H1 (cell line): Measurements from ENCODE around the gene TPH2. TPM values are rescaled to one million over a fixed set of nuclear protein-coding genes. Genes with fewer than 3 reads are reported as not detected.

ENCODE experiments used
- CTCF ChIA-PET: fragments of 300-600 bp; sonication (Branson Sonifier 250); formaldehyde crosslinking; loops from one replicate; lab custom pipeline; 2021; ENCODE audit not compliant: partially characterized antibody; lab: Charles Lee
- POLR2A ChIA-PET: fragments of 300-600 bp; sonication (Branson Sonifier 250); formaldehyde crosslinking; loops from one replicate; lab custom pipeline; 2021; ENCODE audit warnings: inconsistent platforms; ENCODE audit not compliant: partially characterized antibody; lab: Charles Lee
- DNase-seq, 2 experiments: peaks; one replicate each; pipeline versions ENCODE4 v3.0.0 to v3.0.0-alpha.2; 2010 to 2022; ENCODE audit warnings: low spot score in 2 of 2, low read depth in 1 of 2, mixed read lengths in 1 of 2
- FAIRE-seq: peaks from 2 replicates; lab custom pipeline; 2011; peaks lifted over from hg19 to GRCh38; lab: Jason Lieb, UNC
- H2AFZ ChIP-seq: 2 replicates; pipeline ENCODE4 v1.8.1; 2012; ENCODE audit warnings: low read length, inconsistent platforms
- H2AK5ac ChIP-seq: 2 replicates; pipeline ENCODE4 v1.6.1; 2013; ENCODE audit warnings: low read depth, low read length
- H2BK120ac ChIP-seq: replicated peaks from 2 replicates; pipeline ENCODE3; 2013; ENCODE audit warnings: low read depth, low read length, inconsistent platforms
- H2BK12ac ChIP-seq: 2 replicates; pipeline ENCODE4 v1.6.1; 2013; ENCODE audit warnings: low read depth, low read length
- H2BK15ac ChIP-seq: 2 replicates; pipeline ENCODE4 v1.6.1; 2013; ENCODE audit warnings: low read length
- H2BK20ac ChIP-seq: 2 replicates; pipeline ENCODE4 v1.6.1; 2013; ENCODE audit warnings: low read length
- H2BK5ac ChIP-seq: 2 replicates; pipeline ENCODE4 v1.6.1; 2013; ENCODE audit warnings: low read depth, low read length
- H3K14ac ChIP-seq: 2 replicates; pipeline ENCODE4 v1.6.1; 2013; ENCODE audit warnings: inconsistent platforms; ENCODE audit not compliant: insufficient read length
- H3K18ac ChIP-seq: 2 replicates; pipeline ENCODE4 v1.6.1; 2013; ENCODE audit warnings: low read length; ENCODE audit errors: extremely low read depth
- H3K23ac ChIP-seq: 2 replicates; pipeline ENCODE4 v1.6.1; 2013; ENCODE audit warnings: inconsistent platforms; ENCODE audit not compliant: insufficient read length
- H3K23me2 ChIP-seq: 2 replicates; pipeline ENCODE4 v1.6.1; 2013; ENCODE audit warnings: low read depth, low read length
- H3K27ac ChIP-seq: 2 replicates; pipeline ENCODE4 v1.6.1; 2011; ENCODE audit warnings: low read depth, low read length, inconsistent platforms
- H3K27me3 ChIP-seq, 4 experiments: replicated peaks in 1 of 4; 1 replicate in 1 of 4; 2 replicates in 3 of 4; pipeline versions ENCODE4 v1.6.1 to v1.8.1; 2011 to 2013; ENCODE audit warnings: low read length in 3 of 4, mild to moderate bottlenecking in 3 of 4, inconsistent platforms in 2 of 4, mixed read lengths in 2 of 4, moderate library complexity in 1 of 4; ENCODE audit not compliant: control insufficient read depth in 3 of 4, insufficient read depth in 3 of 4; ENCODE audit errors: extremely low read depth in 1 of 4
- H3K36me3 ChIP-seq, 4 experiments: 2 replicates each; pipeline versions ENCODE4 v1.6.1 to v1.8.1; 2011 to 2013; ENCODE audit warnings: mild to moderate bottlenecking in 4 of 4, low read length in 3 of 4, moderate library complexity in 2 of 4, control low read depth in 1 of 4, inconsistent platforms in 1 of 4; ENCODE audit not compliant: insufficient read depth in 4 of 4, control insufficient read depth in 2 of 4
- H3K4ac ChIP-seq: replicated peaks from 2 replicates; pipeline ENCODE3; 2013; ENCODE audit warnings: low read length, low read depth, mixed read lengths, inconsistent platforms; ENCODE audit not compliant: insufficient read length
- H3K4me1 ChIP-seq, 4 experiments: replicated peaks in 1 of 4; 1 replicate in 1 of 4; 2 replicates in 3 of 4; pipeline versions ENCODE4 v1.6.1 to v1.8.1; 2011 to 2013; ENCODE audit warnings: low read length in 3 of 4, inconsistent platforms in 2 of 4, mixed read lengths in 1 of 4; ENCODE audit not compliant: insufficient read depth in 4 of 4, control insufficient read depth in 3 of 4
- H3K4me2 ChIP-seq, 2 experiments: 2 replicates each; pipeline versions ENCODE4 v1.6.1 to v1.8.1; 2011 to 2013; ENCODE audit warnings: low read depth in 2 of 2, low read length in 2 of 2, control low read depth in 1 of 2, inconsistent platforms in 1 of 2, mild to moderate bottlenecking in 1 of 2; ENCODE audit not compliant: insufficient read depth in 1 of 2
- H3K4me3 ChIP-seq, 4 experiments: fragments of 200-600, 300-600 bp in 1 of 4; sonication (generic), shearing (Covaris generic), sonication (Bioruptor Twin) in 1 of 4; 2 replicates each; pipeline versions ENCODE4 v1.5.1 to v1.8.1; 2011 to 2016; ENCODE audit warnings: low read length in 4 of 4, low read depth in 3 of 4, control low read depth in 2 of 4, inconsistent platforms in 2 of 4, mild to moderate bottlenecking in 2 of 4, mixed read lengths in 1 of 4, moderate library complexity in 1 of 4; ENCODE audit not compliant: insufficient read depth in 2 of 4; ENCODE audit errors: extremely low read depth in 1 of 4
- H3K56ac ChIP-seq: replicated peaks from 2 replicates; pipeline ENCODE3; 2013; ENCODE audit warnings: low read depth, mild to moderate bottlenecking, mixed read lengths, low read length, inconsistent platforms; ENCODE audit not compliant: insufficient read length
- H3K79me1 ChIP-seq: 2 replicates; pipeline ENCODE4 v1.6.1; 2013; ENCODE audit warnings: low read depth, low read length, control low read depth
- H3K79me2 ChIP-seq, 2 experiments: 2 replicates each; pipeline versions ENCODE4 v1.6.1 to v1.8.1; 2012 to 2013; ENCODE audit warnings: low read length in 2 of 2, mild to moderate bottlenecking in 2 of 2, inconsistent platforms in 1 of 2; ENCODE audit not compliant: insufficient read depth in 2 of 2, control insufficient read depth in 1 of 2
- H3K9ac ChIP-seq, 4 experiments: replicated peaks in 1 of 4; 1 replicate in 1 of 4; 2 replicates in 3 of 4; pipeline versions ENCODE4 v1.6.1 to v1.8.1; 2011 to 2013; ENCODE audit warnings: low read depth in 3 of 4, low read length in 3 of 4, control low read depth in 2 of 4, mild to moderate bottlenecking in 2 of 4, moderate library complexity in 2 of 4, inconsistent platforms in 1 of 4; ENCODE audit errors: extremely low read depth in 1 of 4
- H3K9me3 ChIP-seq, 2 experiments: 2 replicates each; pipeline versions ENCODE4 v1.6.1 to v1.8.1; 2012 to 2013; ENCODE audit warnings: mild to moderate bottlenecking in 2 of 2, moderate library complexity in 2 of 2, control low read depth in 1 of 2, inconsistent platforms in 1 of 2, low read depth in 1 of 2, low read length in 1 of 2, mixed read lengths in 1 of 2; ENCODE audit not compliant: insufficient read depth in 2 of 2
- H4K20me1 ChIP-seq, 2 experiments: replicated peaks in 1 of 2; 2 replicates each; pipeline versions ENCODE3 to v1.8.1; 2011 to 2013; ENCODE audit warnings: inconsistent platforms in 2 of 2, low read length in 2 of 2, mild to moderate bottlenecking in 1 of 2; ENCODE audit not compliant: insufficient read depth in 2 of 2, control insufficient read depth in 1 of 2
- H4K5ac ChIP-seq: 2 replicates; pipeline ENCODE4 v1.6.1; 2013; ENCODE audit warnings: low read length, low read depth, mixed read lengths, inconsistent platforms; ENCODE audit not compliant: insufficient read length
- H4K8ac ChIP-seq: 2 replicates; pipeline ENCODE4 v1.8.0; 2013; ENCODE audit warnings: mild to moderate bottlenecking, moderate library complexity, low read length, inconsistent platforms; ENCODE audit not compliant: insufficient read depth; ENCODE audit errors: extremely low read depth
- H4K91ac ChIP-seq: replicated peaks from 2 replicates; pipeline ENCODE3; 2013; ENCODE audit warnings: low read length, mixed read lengths, inconsistent platforms; ENCODE audit not compliant: insufficient read length
- EP300 ChIP-seq, 2 experiments: IDR thresholded peaks; 1 replicate in 1 of 2; 2 replicates in 1 of 2; pipeline ENCODE4 v1.6.1; 2011 to 2012; ENCODE audit warnings: low read depth in 2 of 2, low read length in 2 of 2, mild to moderate bottlenecking in 2 of 2, borderline replicate concordance in 1 of 2, inconsistent platforms in 1 of 2, moderate library complexity in 1 of 2
- EZH2 ChIP-seq: fragments of 200-600 bp; sonication (generic); IDR thresholded peaks from 2 replicates; pipeline ENCODE4 v1.7.1; 2012; ENCODE audit warnings: low read depth, mild to moderate bottlenecking, moderate library complexity, low read length, inconsistent platforms; ENCODE audit not compliant: severe bottlenecking
- GABPA ChIP-seq: IDR thresholded peaks from 2 replicates; pipeline ENCODE4 v1.6.1; 2011; ENCODE audit warnings: mild to moderate bottlenecking, low read length, moderate library complexity, borderline replicate concordance; ENCODE audit not compliant: insufficient read depth
- GTF2F1 ChIP-seq: IDR thresholded peaks from 2 replicates; pipeline ENCODE4 v1.6.1; 2012; ENCODE audit warnings: low read depth, low read length, improper control_type of control experiment, borderline replicate concordance
- HDAC2 ChIP-seq, 2 experiments: fragments of 300-600 bp in 1 of 2; sonication (generic) in 1 of 2; IDR thresholded peaks; 2 replicates each; pipeline ENCODE4 v1.6.1; 2011 to 2012; ENCODE audit warnings: low read depth in 2 of 2, low read length in 2 of 2, mild to moderate bottlenecking in 2 of 2, moderate library complexity in 2 of 2, borderline replicate concordance in 1 of 2, inconsistent platforms in 1 of 2
- KDM4A ChIP-seq: IDR thresholded peaks from one replicate; pipeline ENCODE4 v1.7.1; 2012; ENCODE audit warnings: low read depth, mild to moderate bottlenecking, moderate library complexity, low read length, inconsistent platforms; ENCODE audit not compliant: severe bottlenecking
- YY1 ChIP-seq: IDR thresholded peaks from 2 replicates; pipeline ENCODE4 v1.6.1; 2011; ENCODE audit warnings: low read depth, mild to moderate bottlenecking, low read length
- ZNF274 ChIP-seq: IDR thresholded peaks from 2 replicates; pipeline ENCODE4 v1.7.0; 2012; ENCODE audit warnings: low read length, borderline replicate concordance; ENCODE audit errors: extremely low read depth
- WGBS, 2 experiments: shearing (Covaris generic) in 1 of 2; methylation state at CpG; one replicate each; pipeline versions ENCODE4 v1.1.6 to v1.1.7; 2013 to 2015; ENCODE audit warnings: low lambda C conversion rate in 2 of 2, mixed read lengths in 2 of 2, inconsistent platforms in 1 of 2, low coverage in 1 of 2, missing lambda C conversion rate in 1 of 2; ENCODE audit not compliant: insufficient replicate concordance in 2 of 2, insufficient coverage in 1 of 2, insufficient read length in 1 of 2; ENCODE audit errors: extremely low coverage in 1 of 2, missing lambda C conversion rate in 1 of 2; 5-methylcytosine and 5-hydroxymethylcytosine counted together
- polyA plus RNA-seq, 7 experiments: library from polyadenylated mRNA; depleted of rRNA in 3 of 7; stranded (reverse) in 5 of 7; unstranded in 2 of 7; fragments of >200 nt in 5 of 7; fragments of 200-250 nt in 2 of 7; gene quantifications; 1 replicate in 5 of 7; 2 replicates in 1 of 7; 4 replicates in 1 of 7; pipeline versions ENCODE4 v1.2.1 to v1.2.3, GENCODE V29; 2011 to 2013; ENCODE audit warnings: missing spikeins in 2 of 7, mixed read lengths in 2 of 7
- total RNA-seq: library from RNA; stranded (reverse); fragmentation: NEBNext Ultra II Directional; extraction: Animal tissue kit (Norgen Biotek cat#: 25700); gene quantifications from 2 replicates; pipeline ENCODE4 v1.2.1, GENCODE V29; 2021
- TF ChIP-seq, protein P1 (sequence below): IDR thresholded peaks from 2 replicates; pipeline ENCODE4 v1.6.1; 2011; ENCODE audit warnings: low read length, improper control_type of control experiment
- TF ChIP-seq, protein P2 (sequence below): IDR thresholded peaks from 2 replicates; pipeline ENCODE4 v1.6.1; 2012; ENCODE audit warnings: low read length, inconsistent platforms

TPH2 gene
- total and polyA plus RNA-seq, 2 of the 8 experiments (the other 6 are each of a cell fraction or from before 2014, with no cell fraction given), result 0.57 to 1.1 TPM

DNA sequence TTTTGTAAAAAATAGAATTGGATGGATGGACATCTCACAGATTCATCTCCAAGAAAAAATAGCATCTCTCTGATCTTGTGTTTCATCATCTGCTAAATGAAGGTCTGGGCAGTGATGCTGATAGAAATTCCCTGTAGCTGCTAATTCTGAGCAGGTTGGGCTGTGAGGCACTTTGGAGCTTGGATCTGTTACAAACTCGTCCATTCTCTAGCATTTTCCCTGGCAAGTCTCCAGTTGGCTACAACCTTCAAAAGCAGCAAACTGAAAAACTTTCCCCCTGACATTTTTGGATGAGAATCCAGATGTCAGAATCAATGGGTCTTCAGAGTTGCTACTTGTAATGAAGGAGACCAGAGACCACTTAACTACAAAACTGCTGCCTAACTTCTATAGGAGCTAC is 72.7 kb downstream of the TPH2 start:
- H3K79me1 ChIP-seq, result no peaks in the 10 kb centered on the region
- 87% methylated on average over 1 of the region's 1 CpG; no CpG with 5 or more reads in 1 of the 2 experiments for WGBS, 2 experiments
- no peaks in the 10 kb centered on the region for H3K4me1 ChIP-seq
- H3K9me3 ChIP-seq, result no peaks in the 10 kb centered on the region
- no peaks in the 10 kb centered on the region for H3K23me2 ChIP-seq
- H2BK120ac ChIP-seq, result no peak overlapping the region
- H3K18ac ChIP-seq, result no peak overlapping the region
- no peak overlapping the region for H3K56ac ChIP-seq
- no peak overlapping the region for H3K14ac ChIP-seq
- H3K4ac ChIP-seq, result no peak overlapping the region
- H2AFZ ChIP-seq, result no peak overlapping the region
- H3K27ac ChIP-seq, result no peak overlapping the region
- H4K91ac ChIP-seq, result no peak overlapping the region
- no peak overlapping the region for H3K23ac ChIP-seq
- no peak for DNase-seq
- peaks cover 0 to 1% (median 0%) of the 10 kb centered on the region in 4 experiments; a peak in 1 of 7 replicates for H3K27me3 ChIP-seq
- no peaks in the 10 kb centered on the region for H4K20me1 ChIP-seq
- no peak overlapping the region for H2BK20ac ChIP-seq
- H2BK12ac ChIP-seq, result no peak overlapping the region
- H3K9ac ChIP-seq, result no peak overlapping the region
- H3K4me3 ChIP-seq, result no peak overlapping the region
- CTCF ChIA-PET, result interaction anchor here (1.0 to 2.5 kb wide), 2 partner anchors 9 to 14 kb away, joined by 3 to 9 read pairs; no protein-coding TSS in a partner anchor
- H3K36me3 ChIP-seq, result no peaks in the 10 kb centered on the region
- no peak overlapping the region for H2AK5ac ChIP-seq
- H4K5ac ChIP-seq, result no peak overlapping the region
- no peak overlapping the region; the same call in 1 of the 2 replicates for H4K8ac ChIP-seq
- no peak overlapping the region for H2BK5ac ChIP-seq
- H2BK15ac ChIP-seq, result no peak overlapping the region
- no peak for FAIRE-seq
- POLR2A ChIA-PET, result no interaction called here
- H3K4me2 ChIP-seq, result no peak overlapping the region
- no peaks in the 10 kb centered on the region for H3K79me2 ChIP-seq
- TF ChIP-seq KDM4A, result no peak
- no peak for TF ChIP-seq HDAC2 (IDR thresholded peaks at IDR 0.05; ENCODE audit: borderline replicate concordance in 1 of 2, low read depth in 2 of 2, low read length in 2 of 2)
- TF ChIP-seq, protein P1, sequence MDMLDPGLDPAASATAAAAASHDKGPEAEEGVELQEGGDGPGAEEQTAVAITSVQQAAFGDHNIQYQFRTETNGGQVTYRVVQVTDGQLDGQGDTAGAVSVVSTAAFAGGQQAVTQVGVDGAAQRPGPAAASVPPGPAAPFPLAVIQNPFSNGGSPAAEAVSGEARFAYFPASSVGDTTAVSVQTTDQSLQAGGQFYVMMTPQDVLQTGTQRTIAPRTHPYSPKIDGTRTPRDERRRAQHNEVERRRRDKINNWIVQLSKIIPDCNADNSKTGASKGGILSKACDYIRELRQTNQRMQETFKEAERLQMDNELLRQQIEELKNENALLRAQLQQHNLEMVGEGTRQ, result no peak
- no peak for TF ChIP-seq ZNF274
- TF ChIP-seq GTF2F1, result no peak
- TF ChIP-seq YY1, result no peak
- no peak for TF ChIP-seq EZH2
- TF ChIP-seq, protein P2, sequence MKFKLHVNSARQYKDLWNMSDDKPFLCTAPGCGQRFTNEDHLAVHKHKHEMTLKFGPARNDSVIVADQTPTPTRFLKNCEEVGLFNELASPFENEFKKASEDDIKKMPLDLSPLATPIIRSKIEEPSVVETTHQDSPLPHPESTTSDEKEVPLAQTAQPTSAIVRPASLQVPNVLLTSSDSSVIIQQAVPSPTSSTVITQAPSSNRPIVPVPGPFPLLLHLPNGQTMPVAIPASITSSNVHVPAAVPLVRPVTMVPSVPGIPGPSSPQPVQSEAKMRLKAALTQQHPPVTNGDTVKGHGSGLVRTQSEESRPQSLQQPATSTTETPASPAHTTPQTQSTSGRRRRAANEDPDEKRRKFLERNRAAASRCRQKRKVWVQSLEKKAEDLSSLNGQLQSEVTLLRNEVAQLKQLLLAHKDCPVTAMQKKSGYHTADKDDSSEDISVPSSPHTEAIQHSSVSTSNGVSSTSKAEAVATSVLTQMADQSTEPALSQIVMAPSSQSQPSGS, result no peak
- no peak for TF ChIP-seq GABPA
- TF ChIP-seq EP300 (IDR thresholded peaks at IDR 0.05; ENCODE audit: borderline replicate concordance in 1 of 2, low read depth in 2 of 2, low read length in 2 of 2), result no peak
